BLaER1 treated with 17β-estradiol and CSF1 and Interleukin-3, amounts not matched to agents 10 nM and 100 nM (cell line): ENCODE measurements around the gene SLC27A1.
A peak's percentile ranks its signal among the peaks of the same experiment; 100 is the strongest.

Experiments used
- H3K27ac ChIP-seq, 11 experiments: shearing (Covaris generic); formaldehyde crosslinking; 2 replicates each; pipeline ENCODE4 v1.8.1; 2022
- H3K27me3 ChIP-seq, 11 experiments: shearing (Covaris generic); formaldehyde crosslinking; 2 replicates each; pipeline ENCODE4 v1.8.1; 2022
- H3K36me3 ChIP-seq, 11 experiments: shearing (Covaris generic); formaldehyde crosslinking; 2 replicates each; pipeline ENCODE4 v1.8.1; 2022
- H3K4me1 ChIP-seq, 10 experiments: shearing (Covaris generic); formaldehyde crosslinking; 2 replicates each; pipeline ENCODE4 v1.8.1; 2022
- H3K4me2 ChIP-seq, 11 experiments: shearing (Covaris generic); formaldehyde crosslinking; 2 replicates each; pipeline ENCODE4 v1.8.1; 2022
- H3K4me3 ChIP-seq, 10 experiments: shearing (Covaris generic); formaldehyde crosslinking; 2 replicates each; pipeline ENCODE4 v1.8.1; 2022
- H3K9ac ChIP-seq, 11 experiments: shearing (Covaris generic); formaldehyde crosslinking; 2 replicates each; pipeline ENCODE4 v1.8.1; 2022
- H3K9me3 ChIP-seq, 11 experiments: shearing (Covaris generic); formaldehyde crosslinking; replicated peaks in 1 of 11; 2 replicates each; pipeline ENCODE4 v1.8.1; 2022
- H4K20me1 ChIP-seq, 11 experiments: shearing (Covaris generic); formaldehyde crosslinking; 2 replicates each; pipeline ENCODE4 v1.8.1; 2022
- Cebpa-rat ChIP-seq, 11 experiments: shearing (Covaris generic); IDR thresholded peaks; 2 replicates each; pipeline ENCODE4 v1.8.1; 2022

The SLC27A1 gene

DNA sequence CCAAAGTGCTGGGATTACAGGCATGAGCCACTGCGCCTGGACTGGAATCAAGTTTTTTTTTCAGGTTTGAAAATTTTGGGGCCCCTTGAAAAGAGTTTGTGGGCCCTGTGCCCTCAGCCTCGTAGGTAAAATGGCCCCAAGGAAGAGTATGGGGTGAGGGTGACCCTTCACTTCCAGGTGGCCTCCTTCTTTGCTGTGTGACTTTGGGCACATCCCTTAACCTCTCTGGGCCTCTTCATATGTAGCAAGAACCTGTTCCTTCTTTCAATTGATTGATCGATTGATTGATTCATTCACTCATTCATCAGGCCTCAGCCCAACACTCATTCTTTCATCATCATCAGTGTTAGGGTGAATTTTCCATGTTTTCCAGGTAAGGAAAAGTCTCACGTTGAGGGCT lies 18.5 kb upstream of the SLC27A1 start:
- Histone ChIP-seq H3K4me1 (peaks cover 31 to 68% (median 55%) of the 10 kb centered on the region in 10 experiments), H3K27ac (peak overlapping the region in 2 of 11 experiments; percentile 65 to 78; a peak in 1 of 22 replicates), H3K4me3 (no peak overlapping the region), H4K20me1 (no peaks in the 10 kb centered on the region), H3K9ac (0 out of 22 replicates have a peak overlapping the region, but pooled peaks of 1 of the 11 experiments have one; percentile 26), H3K36me3 (no peaks in the 10 kb centered on the region), H3K9me3 (peaks cover 0 to 3% (median 0%) of the 10 kb centered on the region in 11 experiments; a peak in 2 of 22 replicates), H3K27me3 (peaks cover 26 to 33% (median 31%) of the 10 kb centered on the region in 11 experiments), H3K4me2 (peak overlapping the region in 6 of 11 experiments; percentile 60 to 99 (median 98); a peak in 7 of 22 replicates)
- TF ChIP-seq Cebpa-rat (IDR thresholded peaks at IDR 0.05) = no peak

DNA sequence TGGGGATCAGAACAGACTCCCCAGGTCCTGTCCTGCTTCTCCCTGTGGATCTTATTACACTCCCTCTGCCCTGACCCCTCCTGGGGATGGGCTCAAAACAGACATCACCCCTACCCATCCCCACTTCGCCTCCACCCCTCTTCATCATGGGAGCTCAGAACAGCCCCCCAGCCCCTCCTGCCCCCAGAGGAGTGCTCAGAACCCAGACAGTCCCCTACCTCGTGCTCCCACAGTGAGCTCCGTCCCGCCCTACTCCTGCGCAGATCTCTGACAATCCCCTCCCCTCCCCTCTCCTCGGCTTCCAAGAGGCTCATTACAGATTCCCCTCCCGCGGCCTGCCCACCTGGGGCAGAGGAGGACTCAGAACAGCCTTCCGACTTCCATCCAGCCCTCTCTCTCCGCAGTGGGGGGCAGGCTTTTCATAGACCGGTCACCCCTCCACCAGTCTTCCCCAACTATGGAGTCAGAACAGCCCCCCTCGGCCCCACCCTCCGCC lies 15.7 kb upstream of the SLC27A1 start:
- H3K27me3 ChIP-seq = peaks cover 26 to 44% (median 38%) of the 10 kb centered on the region in 11 experiments
- H3K27ac ChIP-seq = no peak overlapping the region
- no peaks in the 10 kb centered on the region for H3K36me3 ChIP-seq
- peak overlapping the region in 1 of 11 experiments; percentile 26; a peak in 2 of 22 replicates for H3K9ac ChIP-seq
- peaks cover 0 to 3% (median 0%) of the 10 kb centered on the region in 11 experiments; a peak in 2 of 22 replicates for H3K9me3 ChIP-seq
- peak overlapping the region in 2 of 11 experiments; percentile 18 to 25; a peak in 2 of 22 replicates for H3K4me2 ChIP-seq
- peaks cover 22 to 45% (median 30%) of the 10 kb centered on the region in 10 experiments for H3K4me1 ChIP-seq
- no peak for TF ChIP-seq Cebpa-rat (IDR thresholded peaks at IDR 0.05)
- no peaks in the 10 kb centered on the region for H4K20me1 ChIP-seq
- no peak overlapping the region for H3K4me3 ChIP-seq

DNA sequence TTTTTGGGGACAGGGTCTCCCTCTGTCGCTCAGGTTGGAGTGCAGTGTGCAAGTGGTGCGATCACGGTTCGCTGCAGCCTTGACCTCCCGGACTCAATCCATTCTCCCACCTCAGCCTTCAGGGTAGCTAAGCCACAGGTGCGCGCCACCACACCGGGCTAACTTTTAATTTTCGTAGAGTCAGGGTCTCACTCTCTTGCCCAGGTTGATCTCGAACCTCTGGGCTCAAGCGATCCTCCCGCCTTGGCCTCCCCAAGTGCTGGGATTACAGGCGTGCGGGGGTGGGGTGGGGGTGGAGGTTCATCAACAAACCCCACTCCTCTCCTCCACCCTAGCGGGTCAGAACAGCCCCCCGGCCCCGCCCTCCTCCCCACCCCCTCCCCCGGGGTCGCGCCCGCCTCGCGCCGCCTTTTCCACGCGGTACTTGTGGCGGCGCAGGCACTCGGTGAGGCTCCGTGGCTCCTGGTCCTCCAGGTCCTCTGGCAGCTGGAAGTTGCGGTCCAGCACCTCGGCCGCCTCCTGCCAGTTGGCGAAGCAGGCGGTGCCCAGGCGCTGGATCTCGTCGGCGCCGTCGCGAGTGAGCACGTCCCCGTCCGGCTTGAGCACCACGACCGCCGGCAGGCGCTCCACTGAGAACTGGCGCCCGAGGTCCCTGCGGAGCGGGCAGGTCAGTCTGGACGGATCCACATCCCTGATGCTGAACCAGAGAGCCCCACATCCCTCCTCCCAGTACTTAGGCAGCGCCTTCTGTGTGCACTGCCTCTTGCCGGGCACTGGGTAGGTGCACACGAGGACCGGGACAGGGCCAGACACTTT lies 14.8 kb upstream of the SLC27A1 start:
- Histone ChIP-seq H3K4me1 (peaks cover 13 to 36% (median 23%) of the 10 kb centered on the region in 10 experiments), H3K27me3 (peaks cover 26 to 44% (median 38%) of the 10 kb centered on the region in 11 experiments), H3K9ac (no peak overlapping the region), H3K4me2 (0 out of 22 replicates have a peak overlapping the region, but pooled peaks of 2 of the 11 experiments have one; percentile 3 to 19), H3K36me3 (no peaks in the 10 kb centered on the region), H3K9me3 (peaks cover 0 to 3% (median 0%) of the 10 kb centered on the region in 11 experiments; a peak in 2 of 22 replicates), H3K27ac (no peak overlapping the region), H3K4me3 (no peak overlapping the region), H4K20me1 (no peaks in the 10 kb centered on the region)
- TF ChIP-seq Cebpa-rat (IDR thresholded peaks at IDR 0.05) = no peak

DNA sequence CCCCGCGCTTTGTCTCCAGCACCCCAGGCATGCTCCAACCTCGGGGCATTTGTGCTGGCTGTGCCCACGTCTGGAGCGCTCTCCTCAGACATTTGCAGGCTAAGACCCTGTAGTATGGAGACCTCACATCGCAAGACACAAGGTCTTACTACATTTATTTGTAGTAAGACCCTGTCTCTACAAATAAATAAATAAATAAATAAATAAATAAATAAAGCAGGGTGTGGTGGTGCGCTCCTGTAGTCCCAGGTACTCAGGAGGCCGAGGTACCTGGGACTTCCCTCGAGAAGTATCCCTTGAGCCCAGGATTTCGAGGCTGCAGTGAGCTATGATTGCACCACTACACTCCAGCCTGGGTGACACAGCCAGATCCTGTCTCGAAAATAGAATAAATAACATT lies 14.2 kb upstream of the SLC27A1 start:
- H3K4me2 ChIP-seq = 0 out of 22 replicates have a peak overlapping the region, but pooled peaks of 1 of the 11 experiments have one; percentile 3
- no peaks in the 10 kb centered on the region for H3K36me3 ChIP-seq
- H3K9ac ChIP-seq = no peak overlapping the region
- H3K9me3 ChIP-seq = peaks cover 0 to 3% (median 0%) of the 10 kb centered on the region in 11 experiments; a peak in 2 of 22 replicates
- peaks cover 26 to 44% (median 38%) of the 10 kb centered on the region in 11 experiments for H3K27me3 ChIP-seq
- no peak for TF ChIP-seq Cebpa-rat (IDR thresholded peaks at IDR 0.05)
- H4K20me1 ChIP-seq = no peaks in the 10 kb centered on the region
- no peak overlapping the region for H3K27ac ChIP-seq
- peaks cover 7 to 36% (median 23%) of the 10 kb centered on the region in 10 experiments for H3K4me1 ChIP-seq
- H3K4me3 ChIP-seq = no peak overlapping the region

DNA sequence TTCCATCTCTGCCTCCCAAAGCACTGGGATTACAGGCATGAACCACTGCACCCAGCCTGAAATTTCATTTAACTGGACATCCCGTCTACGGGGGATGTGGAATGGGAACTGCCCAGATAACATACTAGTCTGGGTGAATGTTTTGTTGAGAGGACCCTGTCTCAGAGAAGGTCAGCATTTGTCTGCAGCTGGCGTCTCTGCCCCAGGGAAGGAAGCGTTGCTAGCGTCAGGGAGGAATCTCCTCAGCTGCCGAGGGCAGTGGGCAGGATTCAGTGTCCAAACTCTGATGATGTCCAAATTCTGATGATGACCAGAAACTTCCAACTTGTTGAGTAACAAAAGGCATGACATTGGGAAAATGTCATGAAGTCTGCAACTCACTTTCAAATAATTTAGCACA lies 12.7 kb upstream of the SLC27A1 start:
- Histone ChIP-seq H4K20me1 (no peaks in the 10 kb centered on the region), H3K4me3 (no peak overlapping the region), H3K27ac (no peak overlapping the region), H3K9ac (0 out of 22 replicates have a peak overlapping the region, but pooled peaks of 1 of the 11 experiments have one; percentile 11), H3K4me1 (peaks cover 0 to 28% (median 13%) of the 10 kb centered on the region in 10 experiments; a peak in 10 of 20 replicates), H3K9me3 (peaks cover 0 to 3% (median 0%) of the 10 kb centered on the region in 11 experiments; a peak in 2 of 22 replicates), H3K4me2 (no peak overlapping the region), H3K36me3 (no peaks in the 10 kb centered on the region), H3K27me3 (peaks cover 26 to 44% (median 38%) of the 10 kb centered on the region in 11 experiments)
- no peak for TF ChIP-seq Cebpa-rat (IDR thresholded peaks at IDR 0.05)

DNA sequence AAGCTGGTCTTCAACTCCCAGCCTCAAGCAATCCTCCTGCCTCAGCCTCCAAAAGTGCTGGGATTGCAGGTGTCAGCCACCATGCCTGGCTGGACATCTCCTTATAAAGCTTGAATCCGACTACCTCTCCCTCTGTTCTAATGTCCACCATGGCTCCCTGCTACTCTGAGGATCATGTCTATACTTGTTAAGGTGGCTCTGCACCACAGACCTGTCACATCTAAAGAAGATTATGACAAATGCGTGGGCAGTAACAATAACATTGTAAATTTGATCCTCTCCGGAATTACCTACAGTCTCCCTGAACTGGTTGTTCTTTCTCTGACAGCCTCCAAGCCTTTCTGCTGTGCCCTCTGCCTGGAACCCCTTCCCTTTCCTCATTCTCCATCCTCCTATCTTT lies 11.4 kb upstream of the SLC27A1 start:
- TF ChIP-seq Cebpa-rat (IDR thresholded peaks at IDR 0.05) = no peak
- no peak overlapping the region for H3K27ac ChIP-seq
- H3K4me2 ChIP-seq = no peak overlapping the region
- H3K9me3 ChIP-seq = no peaks in the 10 kb centered on the region
- H3K4me1 ChIP-seq = peaks cover 0 to 20% (median 8%) of the 10 kb centered on the region in 10 experiments; a peak in 7 of 20 replicates
- H3K9ac ChIP-seq = no peak overlapping the region
- no peak overlapping the region for H3K4me3 ChIP-seq
- no peaks in the 10 kb centered on the region for H4K20me1 ChIP-seq
- H3K27me3 ChIP-seq = peaks cover 24 to 38% (median 34%) of the 10 kb centered on the region in 11 experiments
- no peaks in the 10 kb centered on the region for H3K36me3 ChIP-seq

DNA sequence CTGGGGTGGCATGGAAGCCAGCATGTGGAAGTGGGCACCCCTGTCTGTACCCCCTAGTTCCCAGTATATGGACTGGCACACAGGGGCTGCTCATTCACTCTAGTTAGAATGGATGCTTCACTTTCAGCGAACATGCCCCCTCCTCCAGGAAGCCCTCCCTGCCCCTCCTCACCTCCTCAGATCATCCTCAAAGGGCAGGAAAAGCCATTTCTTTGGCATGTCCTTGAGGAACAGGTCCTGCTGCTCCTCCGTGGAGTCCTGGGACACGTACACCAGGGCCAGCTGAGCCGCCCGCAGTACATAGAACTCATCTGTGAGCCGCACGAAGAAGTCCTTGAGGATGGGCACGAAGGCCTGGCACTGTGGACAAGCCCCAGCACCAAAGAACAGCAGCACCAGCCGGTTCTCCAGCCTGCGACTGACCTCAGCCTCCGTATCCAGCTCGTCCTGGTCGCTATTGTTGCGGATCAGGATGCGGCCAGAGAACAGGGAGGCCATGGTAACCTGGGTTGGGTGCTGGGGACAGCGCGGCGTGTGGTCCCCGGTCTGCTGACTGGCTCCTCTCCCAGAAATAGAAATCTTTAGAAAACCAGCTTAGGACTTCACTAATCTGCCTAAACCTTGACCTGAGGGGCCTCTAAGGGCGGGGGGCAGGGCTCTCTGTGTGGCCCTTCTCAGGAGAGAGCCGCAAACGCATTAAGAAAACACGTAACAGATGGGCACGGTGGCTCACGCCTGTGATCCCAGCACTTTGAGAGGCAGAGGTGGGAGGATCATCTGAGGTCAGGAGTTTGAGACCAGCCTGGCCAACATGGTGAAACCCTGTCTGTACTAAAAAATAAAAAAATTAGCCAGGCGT lies 9.7 kb upstream of the SLC27A1 start, which contains the start of gene NXNL1:
NXNL1 (minus strand) TSS at position 555 of the 859 bp plus-strand sequence; CDS start at position 498, 57 bp downstream.
- H4K20me1 ChIP-seq = no peaks in the 10 kb centered on the region
- H3K4me2 ChIP-seq = no peak within 1 kb of the TSS
- H3K4me1 ChIP-seq = peaks cover 0 to 20% (median 8%) of the 10 kb centered on the region in 10 experiments; a peak in 9 of 20 replicates
- H3K4me3 ChIP-seq = no peak within 1 kb of the TSS
- H3K9me3 ChIP-seq = no peaks in the 10 kb centered on the region
- H3K9ac ChIP-seq = no peak within 1 kb of the TSS; a peak in 1 of 22 replicates
- no peak within 1 kb of the TSS for H3K27ac ChIP-seq
- H3K27me3 ChIP-seq = peaks cover 11 to 24% (median 20%) of the 10 kb centered on the region in 11 experiments
- no peaks in the 10 kb centered on the region for H3K36me3 ChIP-seq
- TF ChIP-seq Cebpa-rat (IDR thresholded peaks at IDR 0.05) = no peak

DNA sequence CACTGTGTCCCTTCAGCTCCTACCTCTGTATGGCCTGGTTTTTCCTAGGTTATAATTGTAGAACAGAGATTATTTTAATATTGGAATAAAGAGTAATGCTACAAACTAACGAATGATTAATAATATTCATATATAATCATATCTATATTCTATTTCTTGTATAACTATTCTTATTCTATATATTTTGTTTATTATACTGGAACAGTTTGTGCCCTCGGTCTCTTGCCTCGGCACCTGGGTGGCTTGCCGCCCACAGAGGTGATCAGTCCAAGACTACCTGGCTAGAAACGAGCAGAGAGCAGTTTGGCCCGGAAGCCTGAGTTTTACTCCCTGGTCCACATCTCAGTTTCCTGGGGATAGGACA lies 3.9 kb upstream of the SLC27A1 start:
- H3K36me3 ChIP-seq = no peaks in the 10 kb centered on the region
- H3K4me3 ChIP-seq = no peak overlapping the region

More for the DNA sequence above, 3.9 kb upstream of the SLC27A1 start:
- Histone ChIP-seq H3K9ac (peak overlapping the region in 3 of 11 experiments; percentile 15 to 87 (median 17); a peak in 2 of 22 replicates), H3K4me1 (peaks cover 23 to 54% (median 44%) of the 10 kb centered on the region in 10 experiments), H3K9me3 (no peaks in the 10 kb centered on the region), H3K27me3 (no peaks in the 10 kb centered on the region), H4K20me1 (peaks cover 0 to 6% (median 0%) of the 10 kb centered on the region in 11 experiments; a peak in 5 of 22 replicates), H3K4me2 (peak overlapping the region in 4 of 11 experiments; percentile 0 to 53 (median 18); a peak in 3 of 22 replicates), H3K27ac (peak overlapping the region in 3 of 11 experiments; percentile 46 to 78 (median 78); a peak in 3 of 22 replicates)
- no peak for TF ChIP-seq Cebpa-rat (IDR thresholded peaks at IDR 0.05)
